Mesenchymal stem cell (in vitro differentiated cells and primary cell): Measurements from ENCODE around the gene LSM14A. TPM values are rescaled to one million over a fixed set of nuclear protein-coding genes. Genes with fewer than 3 reads are reported as not detected.
A peak's percentile ranks its signal among the peaks of the same experiment; 100 is the strongest.

Experiments
- DNase-seq: peaks from one replicate; pipeline ENCODE4 v3.0.0-alpha.2; 2013
- H2AFZ ChIP-seq: one replicate; pipeline ENCODE4 v1.6.1; 2013; ENCODE audit warnings: low read depth, mild to moderate bottlenecking, control low read depth, inconsistent platforms, low read length, moderate library complexity
- H2AK5ac ChIP-seq: 2 replicates; pipeline ENCODE4 v1.6.1; 2013; ENCODE audit warnings: low read length, moderate library complexity, mild to moderate bottlenecking, inconsistent platforms; ENCODE audit not compliant: severe bottlenecking
- H2BK120ac ChIP-seq: one replicate; pipeline ENCODE4 v1.6.1; 2013; ENCODE audit warnings: low read depth, mild to moderate bottlenecking, inconsistent platforms, low read length, moderate library complexity
- H2BK12ac ChIP-seq, 2 experiments: one replicate each; pipeline ENCODE4 v1.6.1; 2013; ENCODE audit warnings: inconsistent platforms in 2 of 2, low read length in 2 of 2, mild to moderate bottlenecking in 2 of 2, moderate library complexity in 2 of 2, control low read depth in 1 of 2
- H2BK15ac ChIP-seq: one replicate; pipeline ENCODE4 v1.6.1; 2013; ENCODE audit warnings: mild to moderate bottlenecking, low read depth, inconsistent platforms; ENCODE audit not compliant: poor library complexity, severe bottlenecking
- H2BK5ac ChIP-seq: 2 replicates; pipeline ENCODE4 v1.6.1; 2013; ENCODE audit warnings: low read depth, mild to moderate bottlenecking, low read length, control low read depth, inconsistent platforms; ENCODE audit not compliant: poor library complexity, severe bottlenecking
- H3K14ac ChIP-seq, 2 experiments: one replicate each; pipeline ENCODE4 v1.6.1; 2013; ENCODE audit warnings: inconsistent platforms in 2 of 2, low read length in 2 of 2, control low read depth in 1 of 2, mild to moderate bottlenecking in 1 of 2, moderate library complexity in 1 of 2
- H3K18ac ChIP-seq, 2 experiments: one replicate each; pipeline ENCODE4 v1.6.1; 2013; ENCODE audit warnings: inconsistent platforms in 2 of 2, low read length in 2 of 2, control low read depth in 1 of 2, low read depth in 1 of 2, mild to moderate bottlenecking in 1 of 2
- H3K23ac ChIP-seq, 2 experiments: one replicate each; pipeline ENCODE4 v1.6.1; 2013; ENCODE audit warnings: inconsistent platforms in 2 of 2, low read length in 2 of 2, mild to moderate bottlenecking in 2 of 2, moderate library complexity in 2 of 2, control low read depth in 1 of 2
- H3K27ac ChIP-seq: 2 replicates; pipeline ENCODE4 v1.5.1; 2013; ENCODE audit warnings: mild to moderate bottlenecking, moderate library complexity, low read length, control low read depth, inconsistent platforms; ENCODE audit not compliant: poor library complexity, severe bottlenecking
- H3K27me3 ChIP-seq, 2 experiments: 2 replicates each; pipeline versions ENCODE4 v1.6.1 to v1.7.0; 2013; ENCODE audit warnings: low read length in 2 of 2, mild to moderate bottlenecking in 2 of 2, moderate library complexity in 2 of 2, control low read depth in 1 of 2, inconsistent platforms in 1 of 2; ENCODE audit not compliant: control insufficient read depth in 1 of 2, insufficient read depth in 1 of 2
- H3K36me3 ChIP-seq, 2 experiments: 2 replicates each; pipeline versions ENCODE4 v1.6.1 to v1.7.0; 2013; ENCODE audit warnings: low read length in 2 of 2, control low read depth in 1 of 2, inconsistent platforms in 1 of 2, low read depth in 1 of 2, mild to moderate bottlenecking in 1 of 2; ENCODE audit not compliant: insufficient read depth in 2 of 2, control insufficient read depth in 1 of 2
- H3K4ac ChIP-seq, 2 experiments: one replicate each; pipeline ENCODE4 v1.6.1; 2013; ENCODE audit warnings: inconsistent platforms in 2 of 2, low read length in 2 of 2, mild to moderate bottlenecking in 2 of 2, moderate library complexity in 2 of 2, control low read depth in 1 of 2, low read depth in 1 of 2
- H3K4me1 ChIP-seq: 2 replicates; pipeline ENCODE4 v1.6.1; 2013; ENCODE audit warnings: low read depth, low read length, control low read depth; ENCODE audit not compliant: control insufficient read depth, insufficient read depth
- H3K4me2 ChIP-seq: 2 replicates; pipeline ENCODE4 v1.6.1; 2013; ENCODE audit warnings: low read length, mild to moderate bottlenecking, inconsistent platforms; ENCODE audit not compliant: poor library complexity, severe bottlenecking
- H3K4me3 ChIP-seq, 2 experiments: 2 replicates each; pipeline versions ENCODE4 v1.5.1 to v1.7.0; 2013; ENCODE audit warnings: low read length in 2 of 2, mild to moderate bottlenecking in 2 of 2, control low read depth in 1 of 2, low read depth in 1 of 2; ENCODE audit not compliant: insufficient read depth in 1 of 2
- H3K79me1 ChIP-seq: replicated peaks from 2 replicates; pipeline ENCODE4 v1.6.1; 2013; ENCODE audit warnings: mild to moderate bottlenecking, control low read depth, low read length, inconsistent platforms; ENCODE audit not compliant: poor library complexity, severe bottlenecking
- H3K9ac ChIP-seq: 2 replicates; pipeline ENCODE4 v1.7.0; 2013; ENCODE audit warnings: mild to moderate bottlenecking, low read length, moderate library complexity
- H3K9me3 ChIP-seq: 2 replicates; pipeline ENCODE4 v1.7.0; 2013; ENCODE audit warnings: mild to moderate bottlenecking, low read length; ENCODE audit not compliant: control insufficient read depth
- H4K8ac ChIP-seq: one replicate; pipeline ENCODE4 v1.6.1; 2013; ENCODE audit warnings: inconsistent platforms, mild to moderate bottlenecking, low read length, moderate library complexity
- H4K91ac ChIP-seq: one replicate; pipeline ENCODE4 v1.6.1; 2013; ENCODE audit warnings: mild to moderate bottlenecking, low read length, inconsistent platforms
- WGBS: methylation state at CpG from one replicate; pipeline ENCODE4 v1.1.7; 2013; ENCODE audit warnings: mixed read lengths; 5-methylcytosine and 5-hydroxymethylcytosine counted together
- polyA plus RNA-seq, 2 experiments: library from polyadenylated mRNA; stranded (reverse); fragments of 200-250 nt; gene quantifications; one replicate each; pipeline ENCODE4 v1.2.3, GENCODE V29; 2013

The LSM14A gene
- polyA plus RNA-seq (2013, experiment 1 of 2) = 74.6 TPM
- polyA plus RNA-seq (2013, experiment 2 of 2) = 75.4 TPM

- DNase-seq = peak; percentile 92
- Histone ChIP-seq H3K36me3 (peaks cover 6 to 8% of the 10 kb centered on the region in 2 experiments), H3K27ac (peak within 1 kb of the TSS; percentile 99), H2BK5ac (peak within 1 kb of the TSS; percentile 99), H3K4ac (peak within 1 kb of the TSS; percentile 100), H4K91ac (peak within 1 kb of the TSS; percentile 100), H3K4me2 (peak within 1 kb of the TSS; percentile 94), H3K9me3 (no peaks in the 10 kb centered on the region), H3K79me1 (no peaks in the 10 kb centered on the region), H3K18ac (peak within 1 kb of the TSS; percentile 89 to 100), H2BK120ac (peak within 1 kb of the TSS; percentile 88), H3K23ac (peak within 1 kb of the TSS in 1 of 2 experiments; percentile 100), H3K4me1 (peaks cover 14% of the 10 kb centered on the region), H4K8ac (peak within 1 kb of the TSS; percentile 99), H2BK12ac (peak within 1 kb of the TSS; percentile 39 to 46), H2AK5ac (peak within 1 kb of the TSS; percentile 89), H3K9ac (peak within 1 kb of the TSS; percentile 96), H2BK15ac (peak within 1 kb of the TSS; percentile 97), H2AFZ (peak within 1 kb of the TSS; percentile 97), H3K14ac (peak within 1 kb of the TSS; percentile 58 to 100), H3K27me3 (no peaks in the 10 kb centered on the region), H3K4me3 (peak within 1 kb of the TSS; percentile 94 to 100)
- 1% methylated on average over 33 of the region's 83 CpGs for WGBS
These were observed at the start of gene LSM14A for GRCh38 chr19:34171877-34172660. Gene LSM14A, plus strand, starts transcription at chr19:34172504. Its CDS starts 139 bp downstream, at chr19:34172643.

DNA sequence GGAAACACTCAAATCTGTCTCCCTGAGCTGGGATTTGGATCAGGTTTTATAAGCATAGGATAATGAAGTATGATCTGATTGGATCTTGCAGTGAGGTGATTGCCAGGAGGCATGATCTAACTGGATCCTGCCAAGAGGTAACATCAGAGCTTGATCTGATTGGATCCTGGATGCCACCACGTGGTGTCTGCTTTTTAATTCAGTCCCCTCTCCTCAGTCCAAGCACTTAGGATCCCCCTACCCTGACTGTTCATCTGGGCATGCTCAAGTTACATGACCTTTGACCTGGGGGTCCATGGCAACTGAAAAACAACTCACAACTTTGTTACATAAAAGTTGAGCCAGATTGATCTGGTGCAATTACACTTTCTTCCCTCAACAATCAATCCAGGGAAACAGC lies 47.5 kb upstream of the LSM14A start:
- no peak overlapping the region for H2BK5ac ChIP-seq
- H4K8ac ChIP-seq = no peak overlapping the region
- H2AK5ac ChIP-seq = no peak overlapping the region
- H3K4me1 ChIP-seq = no peaks in the 10 kb centered on the region
- peak; percentile 4 for DNase-seq
- no peak overlapping the region for H2AFZ ChIP-seq
- no peak overlapping the region for H4K91ac ChIP-seq
- H3K27me3 ChIP-seq = no peaks in the 10 kb centered on the region
- H3K9ac ChIP-seq = no peak overlapping the region
- H3K14ac ChIP-seq = no peak overlapping the region
- H3K27ac ChIP-seq = no peak overlapping the region
- H3K79me1 ChIP-seq = no peaks in the 10 kb centered on the region
- H2BK15ac ChIP-seq = no peak overlapping the region
- H3K36me3 ChIP-seq = no peaks in the 10 kb centered on the region
- H3K4me3 ChIP-seq = no peak overlapping the region
- H3K18ac ChIP-seq = no peak overlapping the region
- H3K4me2 ChIP-seq = no peak overlapping the region
- H3K23ac ChIP-seq = no peak overlapping the region
- no peak overlapping the region for H3K4ac ChIP-seq
- WGBS = 8% methylated on average over 1 of the region's 1 CpG
- no peak overlapping the region for H2BK120ac ChIP-seq
- H3K9me3 ChIP-seq = no peaks in the 10 kb centered on the region
- H2BK12ac ChIP-seq = no peak overlapping the region

- H3K27ac ChIP-seq = no peak overlapping the region
These were observed 45.3 kb upstream of the LSM14A start for GRCh38 chr19:34126966-34127365.

DNA sequence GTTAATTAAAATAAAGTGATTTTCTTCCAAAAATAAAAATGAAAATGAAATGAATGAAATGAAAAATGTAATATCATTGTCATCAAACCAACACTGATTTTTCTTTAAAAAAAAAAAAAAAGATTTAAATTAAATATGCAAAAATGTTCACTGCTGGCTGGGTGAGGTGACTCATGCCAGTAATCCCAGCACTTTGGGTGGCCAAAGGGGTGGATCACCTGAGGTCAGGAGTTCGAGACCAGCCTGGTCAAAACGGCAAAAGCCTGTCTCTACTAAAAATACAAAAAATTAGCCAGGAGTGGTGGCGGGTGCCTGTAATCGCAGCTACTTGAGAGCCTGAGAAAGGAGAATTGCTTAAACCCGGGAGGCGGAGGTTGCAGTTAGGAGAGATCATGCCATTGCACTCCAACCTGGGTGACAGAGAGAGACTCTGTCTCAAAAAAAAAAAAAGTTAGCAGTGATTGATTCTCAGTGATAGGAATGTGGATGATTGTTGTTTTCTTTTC lies 44.6 kb upstream of the LSM14A start:
- Histone ChIP-seq H3K27me3 (no peaks in the 10 kb centered on the region), H3K4me1 (no peaks in the 10 kb centered on the region), H2AK5ac (no peak overlapping the region), H3K23ac (no peak overlapping the region), H3K4me3 (no peak overlapping the region), H3K9ac (no peak overlapping the region), H2BK12ac (no peak overlapping the region), H2BK120ac (no peak overlapping the region), H2BK15ac (no peak overlapping the region), H3K9me3 (no peaks in the 10 kb centered on the region), H3K4ac (no peak overlapping the region), H3K4me2 (no peak overlapping the region), H2AFZ (no peak overlapping the region), H3K18ac (no peak overlapping the region), H3K79me1 (no peaks in the 10 kb centered on the region), H3K36me3 (no peaks in the 10 kb centered on the region), H4K8ac (no peak overlapping the region), H2BK5ac (no peak overlapping the region), H3K14ac (no peak overlapping the region), H4K91ac (no peak overlapping the region), H3K27ac (no peak overlapping the region)
- WGBS = 88% methylated on average over 5 of the region's 6 CpGs
- DNase-seq = no peak

More at GRCh38 chr19:34126966-34127365, 45.3 kb upstream of the LSM14A start:
- WGBS = 91% methylated on average over 8 of the region's 8 CpGs
- Histone ChIP-seq H3K4me2 (no peak overlapping the region), H3K23ac (no peak overlapping the region), H3K9me3 (no peaks in the 10 kb centered on the region), H2BK5ac (no peak overlapping the region), H2AK5ac (no peak overlapping the region), H2AFZ (no peak overlapping the region), H2BK120ac (no peak overlapping the region), H3K36me3 (no peaks in the 10 kb centered on the region), H3K79me1 (no peaks in the 10 kb centered on the region), H3K4ac (no peak overlapping the region), H3K4me3 (no peak overlapping the region), H2BK12ac (no peak overlapping the region), H4K91ac (no peak overlapping the region), H3K9ac (no peak overlapping the region), H3K4me1 (no peaks in the 10 kb centered on the region), H4K8ac (peak overlapping the region; percentile 12), H3K14ac (no peak overlapping the region), H2BK15ac (no peak overlapping the region), H3K18ac (no peak overlapping the region), H3K27me3 (no peaks in the 10 kb centered on the region)
- no peak for DNase-seq
